Stimulated activated CD4-positive, alpha-beta T cell treated with anti-CD3 and anti-CD28 coated beads, Interleukin-12 subunit alpha, Interleukin-12 subunit beta, amount 100 ng/mL, for 24 hours (primary cell): ENCODE data around the gene NARS2.
A peak's percentile ranks its signal among the peaks of the same experiment; 100 is the strongest.

ENCODE experiments used
- DNase-seq, 2 experiments: peaks; one replicate each; pipeline ENCODE4 v3.0.0-alpha.2; 2020; ENCODE audit warnings: low read depth in 2 of 2

NARS2 gene

DNA sequence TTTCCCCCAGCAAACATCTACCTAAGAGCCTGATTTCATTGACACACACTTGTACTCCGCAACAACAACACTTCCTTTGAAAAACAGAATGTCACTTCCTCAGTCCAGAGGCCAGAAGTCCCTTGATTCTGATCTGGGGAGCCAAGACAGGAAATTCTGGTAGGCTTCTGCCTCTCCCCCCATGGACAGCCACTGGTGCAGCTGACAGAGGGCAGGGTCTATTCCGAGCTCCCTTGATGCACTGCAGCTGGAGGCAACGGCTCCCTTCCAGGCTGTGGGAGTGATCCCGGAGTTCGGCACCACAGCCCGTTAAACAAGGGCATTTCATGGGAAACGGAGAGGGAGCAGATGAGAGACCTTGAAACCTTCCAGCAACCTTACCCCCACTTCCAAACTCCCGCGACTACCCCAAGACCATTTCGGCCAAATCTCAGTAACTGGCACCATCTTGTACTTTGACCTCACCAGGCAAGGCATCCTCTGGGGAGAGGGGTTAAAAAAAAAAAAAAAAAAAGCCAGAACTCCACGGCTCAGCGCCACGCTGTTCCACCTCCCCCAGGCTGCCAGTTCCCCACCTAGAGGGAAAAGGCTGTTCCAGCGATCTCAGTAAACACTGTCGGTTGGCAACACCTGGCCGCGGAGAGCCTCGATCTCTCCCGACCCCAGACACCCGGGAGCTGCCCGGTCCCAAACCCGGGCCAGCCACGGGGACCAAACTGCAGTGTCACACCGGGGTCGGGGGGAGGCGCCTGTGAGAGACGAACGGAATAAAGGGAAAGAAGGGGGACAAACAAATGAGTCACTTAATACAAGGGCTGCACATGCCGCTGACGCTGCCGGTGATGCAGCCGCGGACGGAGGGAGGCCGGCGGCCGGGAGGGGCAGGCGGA, 158.1 kb downstream of the NARS2 start:
- DNase-seq = peak; percentile 43 to 68

DNA sequence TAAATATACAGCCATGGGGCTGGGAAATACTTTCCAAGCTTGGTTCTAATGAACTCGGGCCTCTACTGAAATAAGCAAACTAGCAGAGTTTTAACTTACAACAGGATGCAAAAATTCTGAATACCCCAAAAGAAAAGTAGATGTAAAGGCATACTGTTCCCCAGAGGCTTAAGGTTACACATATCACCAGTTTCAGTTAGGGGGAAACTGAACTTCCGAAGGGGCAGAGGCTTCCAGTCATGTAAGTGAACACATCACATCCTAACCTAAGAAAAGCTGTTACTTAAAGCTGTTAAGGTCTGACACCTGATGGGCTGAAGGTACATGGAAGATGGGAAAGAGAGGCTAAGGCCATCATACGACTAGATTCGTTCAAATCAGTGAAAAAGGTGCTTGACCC, 159.3 kb downstream of the NARS2 start:
- no peak for DNase-seq

DNA sequence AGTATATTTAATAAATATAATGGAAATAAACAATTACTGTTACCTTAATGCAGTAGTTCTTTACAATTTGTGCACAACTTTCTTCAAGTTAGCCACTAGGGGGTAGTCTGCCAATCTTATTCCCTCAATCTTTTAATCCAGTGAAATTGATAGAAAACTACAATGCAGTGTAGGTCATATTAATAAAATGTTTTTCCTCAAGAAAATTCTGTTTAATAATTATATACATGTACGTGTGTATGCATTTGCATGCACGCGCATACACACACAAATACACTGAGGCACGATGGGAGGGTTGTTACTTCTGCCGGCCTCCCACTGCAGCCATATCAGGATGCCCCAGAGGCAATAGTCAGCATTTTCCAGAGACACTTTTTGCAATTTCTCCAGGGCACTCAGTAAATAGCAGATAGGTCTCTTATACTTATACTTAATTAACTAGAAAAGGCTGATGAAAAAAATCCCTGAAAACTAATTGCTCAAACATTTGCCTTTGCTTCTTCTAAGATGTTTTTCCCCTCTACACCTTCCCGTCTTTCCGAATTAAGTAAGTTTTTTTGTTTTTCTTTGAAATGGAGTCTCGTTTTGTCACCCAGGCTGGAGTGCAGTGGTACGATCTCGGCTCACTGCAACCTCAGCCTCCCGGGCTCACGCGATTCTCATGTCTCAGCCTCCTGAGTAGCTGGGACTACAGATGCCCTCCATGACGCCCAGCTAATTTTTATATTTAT, 160.2 kb downstream of the NARS2 start:
- no peak for DNase-seq

DNA sequence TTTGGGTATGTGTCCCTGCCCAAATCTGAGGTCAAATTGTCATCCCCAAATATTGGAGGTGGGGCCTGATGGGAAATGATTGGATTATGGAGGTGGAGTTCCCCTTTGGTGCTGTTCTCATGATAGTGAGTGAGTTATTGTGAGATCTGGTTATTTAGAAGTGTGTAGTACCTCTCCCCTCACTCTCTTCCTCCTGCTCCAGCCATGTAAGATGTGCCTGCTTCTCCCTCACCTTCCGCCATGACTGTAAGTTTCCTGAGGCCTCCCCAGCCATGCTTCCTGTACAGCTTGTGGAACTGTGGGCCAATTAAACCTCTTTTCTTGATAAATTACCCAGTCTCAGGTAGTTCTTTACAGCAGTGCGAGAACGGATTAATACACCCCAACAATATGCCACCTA, 166.0 kb downstream of the NARS2 start:
- DNase-seq = no peak

DNA sequence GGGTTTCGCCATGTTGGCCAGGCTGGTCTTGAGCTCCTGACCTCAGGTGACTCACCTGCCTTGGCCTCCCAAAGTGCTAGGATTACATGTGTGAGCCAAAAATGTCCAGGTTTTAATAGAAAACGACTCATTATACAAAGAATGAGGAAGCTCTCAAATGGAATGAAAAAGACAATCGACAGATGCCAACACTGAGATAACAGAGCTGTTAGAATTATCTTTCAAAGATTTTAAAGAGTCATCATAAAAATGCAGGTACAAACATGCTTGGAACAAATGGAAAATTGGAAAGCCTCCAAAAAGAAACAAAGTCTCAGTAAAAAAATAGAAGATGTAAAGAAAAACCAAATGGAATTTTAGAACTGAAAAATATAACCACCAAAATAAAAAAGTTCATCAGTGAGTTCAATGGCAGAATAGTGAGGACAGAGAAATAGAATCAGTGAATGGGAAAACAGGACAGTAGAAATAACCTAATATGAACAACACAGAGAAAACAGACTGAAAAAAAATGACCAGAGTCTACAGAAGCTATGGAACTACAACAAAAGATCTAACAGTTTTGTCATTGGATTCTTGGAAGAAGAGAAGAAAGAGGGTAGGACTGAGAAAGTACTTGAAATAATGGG, 168.0 kb downstream of the NARS2 start:
- no peak for DNase-seq

DNA sequence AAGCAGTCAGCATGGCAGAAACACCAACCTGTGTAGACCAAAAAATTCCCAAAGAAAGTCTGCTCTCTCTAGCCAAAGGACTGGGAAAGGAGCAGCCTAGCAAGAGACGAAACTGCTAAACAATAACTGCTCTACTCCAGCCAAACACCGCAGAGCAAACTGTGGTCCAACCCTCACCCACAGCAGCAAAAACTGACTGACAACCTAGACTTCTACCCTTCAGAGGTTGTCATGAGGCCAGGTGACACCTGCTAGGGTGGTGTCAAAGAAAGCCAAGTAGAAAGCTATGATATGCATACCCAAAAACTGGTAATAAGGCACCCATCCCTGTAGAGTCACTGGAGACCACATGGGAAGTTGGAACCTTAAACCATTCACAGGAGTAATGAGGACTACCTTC, 168.9 kb downstream of the NARS2 start:
- no peak for DNase-seq

DNA sequence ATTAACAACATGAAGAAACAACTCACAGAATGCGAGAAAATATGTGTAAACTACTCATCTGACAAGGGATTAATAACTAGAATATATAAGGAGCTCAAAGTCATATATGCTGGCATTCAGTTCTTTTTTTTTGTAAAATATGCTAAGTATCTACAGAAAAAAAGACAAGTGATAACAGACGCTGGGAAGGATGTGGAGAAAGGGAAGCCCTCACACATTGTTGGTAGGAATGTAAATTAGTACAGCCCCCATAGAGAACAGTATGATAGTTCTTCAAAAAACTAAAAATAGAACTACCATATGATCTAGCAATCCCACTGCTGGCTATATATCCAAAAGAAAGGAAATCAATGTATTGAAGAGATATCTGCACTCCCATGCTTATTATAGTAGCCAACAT, 170.9 kb downstream of the NARS2 start:
- no peak for DNase-seq

DNA sequence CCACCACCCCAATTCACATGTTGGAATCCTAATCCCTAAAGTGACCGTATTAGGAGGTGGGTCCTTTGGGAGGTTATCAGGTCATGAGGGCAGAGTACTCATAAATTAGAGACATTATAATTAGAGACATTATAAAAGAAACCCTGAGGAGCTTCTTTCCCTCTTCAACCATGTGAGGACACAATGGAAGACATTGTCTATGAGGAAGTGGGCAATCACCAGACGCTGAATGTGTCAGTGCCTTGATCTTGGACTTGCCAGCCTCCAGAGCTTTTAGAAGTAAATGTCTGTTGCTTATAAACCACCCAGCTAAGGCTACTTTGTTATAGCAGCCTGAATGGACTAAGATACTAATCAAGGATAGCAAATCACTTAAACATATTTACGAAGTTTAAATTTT, 171.8 kb downstream of the NARS2 start:
- no peak for DNase-seq

DNA sequence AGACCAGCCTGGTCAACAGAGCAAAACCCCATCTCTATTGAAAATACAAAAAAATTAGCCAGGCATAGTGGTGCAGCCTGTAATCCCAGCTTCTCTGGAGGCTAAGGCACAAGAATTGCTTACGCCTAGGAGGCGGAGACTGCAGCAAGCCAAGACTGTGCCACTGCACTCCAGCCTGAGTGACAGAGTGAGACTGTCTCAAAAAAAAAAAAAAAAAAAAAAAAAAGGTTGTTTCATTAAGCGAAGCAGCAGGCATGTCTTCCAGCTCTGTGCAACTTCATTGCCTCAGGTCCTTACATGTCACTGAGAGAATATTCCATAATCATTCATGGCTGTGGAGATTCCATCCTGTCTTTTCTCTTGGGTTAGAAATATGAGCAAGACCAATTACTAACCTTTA, 174.0 kb downstream of the NARS2 start:
- DNase-seq = no peak

DNA sequence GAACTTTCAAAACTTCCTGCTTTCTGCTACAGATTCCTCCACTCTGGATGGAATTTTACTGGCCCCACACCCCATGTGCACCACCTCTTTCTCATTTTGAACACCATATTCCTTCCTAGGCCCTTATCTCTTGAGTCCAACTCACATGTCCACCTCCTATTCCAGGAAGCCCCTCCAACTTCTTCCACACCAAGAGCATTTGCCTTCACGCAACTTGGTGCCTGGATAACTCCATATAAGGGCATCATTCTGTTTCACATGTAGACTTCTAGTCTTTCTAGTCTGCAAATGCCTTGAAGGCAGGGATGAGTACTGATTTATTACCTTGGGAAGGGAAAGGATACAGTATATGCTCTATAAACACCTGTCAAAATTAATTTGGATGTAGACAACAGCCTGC, 174.5 kb downstream of the NARS2 start:
- no peak for DNase-seq

DNA sequence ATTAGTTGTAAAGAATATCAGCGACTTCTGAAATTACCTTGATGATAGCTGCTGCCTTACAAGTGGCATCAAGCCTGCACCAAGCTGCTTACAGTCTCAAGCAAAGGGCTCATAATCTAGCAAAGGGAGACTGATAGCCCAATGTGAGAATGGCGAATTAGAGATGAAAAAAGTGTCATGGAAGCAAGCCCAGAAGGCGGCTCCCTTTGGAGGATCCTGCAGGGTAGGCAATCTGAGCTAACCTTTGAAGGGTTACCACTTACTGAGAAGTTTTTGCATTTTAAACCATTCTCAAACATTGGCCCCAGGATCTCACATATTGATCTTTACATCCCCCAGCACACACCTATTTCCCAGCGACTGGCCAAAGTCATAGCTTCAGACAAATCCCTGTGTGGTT, 175.5 kb downstream of the NARS2 start:
- DNase-seq = no peak

DNA sequence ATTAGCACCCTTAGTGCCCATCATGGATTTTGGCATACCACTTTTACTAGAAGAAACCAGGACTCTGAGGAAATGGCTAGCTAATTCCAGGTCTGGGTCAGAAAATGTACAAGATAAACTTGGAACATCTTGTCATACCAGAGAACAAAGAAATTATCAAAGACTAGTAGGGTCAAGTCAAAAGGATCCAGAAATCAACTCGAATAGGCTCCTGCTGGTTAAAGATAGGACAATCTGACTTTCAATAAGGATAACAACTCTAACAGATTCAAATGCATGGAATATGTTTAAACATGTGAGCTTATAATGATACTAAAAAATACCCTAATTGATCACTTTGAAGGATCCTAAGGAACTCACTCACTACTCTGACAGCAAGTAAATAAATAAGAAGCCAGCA, 175.9 kb downstream of the NARS2 start:
- no peak for DNase-seq

DNA sequence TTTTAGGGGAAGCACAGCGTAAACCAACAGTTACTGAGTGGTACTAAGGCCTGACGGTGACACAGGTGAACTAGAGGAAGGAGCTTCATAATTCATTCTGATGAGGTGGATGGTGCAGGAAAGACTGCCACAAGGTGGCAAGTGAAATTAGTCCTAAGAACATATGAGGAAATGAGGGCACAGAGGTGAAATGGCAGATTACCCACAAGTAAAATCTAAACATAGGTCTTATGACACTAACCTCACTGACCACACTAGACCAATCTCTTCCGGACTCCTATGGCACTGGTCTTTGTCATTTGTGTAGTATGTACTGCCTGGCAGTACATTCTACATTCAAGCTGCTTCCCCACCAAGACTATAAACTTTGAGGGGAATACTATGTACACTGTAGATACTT, 177.3 kb downstream of the NARS2 start:
- DNase-seq = no peak

DNA sequence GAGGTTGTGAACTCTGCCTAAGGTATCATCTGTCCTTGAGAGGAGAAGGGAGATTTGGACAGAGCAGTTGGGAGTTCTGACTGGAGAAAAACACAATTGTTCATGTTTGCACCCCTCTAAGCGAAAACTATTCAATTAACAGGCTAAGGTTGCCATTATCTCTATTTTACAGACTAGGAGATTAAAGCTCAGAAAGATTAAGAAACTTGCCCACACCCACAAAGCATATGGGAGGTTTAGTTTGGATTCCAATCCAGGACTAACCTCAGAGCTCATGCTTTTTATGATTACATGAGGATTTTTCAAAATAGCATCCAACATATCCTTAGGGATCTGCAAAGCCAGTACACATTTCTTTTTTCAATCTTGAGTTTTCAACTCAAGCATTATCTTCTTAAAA, 179.1 kb downstream of the NARS2 start:
- DNase-seq = no peak

DNA sequence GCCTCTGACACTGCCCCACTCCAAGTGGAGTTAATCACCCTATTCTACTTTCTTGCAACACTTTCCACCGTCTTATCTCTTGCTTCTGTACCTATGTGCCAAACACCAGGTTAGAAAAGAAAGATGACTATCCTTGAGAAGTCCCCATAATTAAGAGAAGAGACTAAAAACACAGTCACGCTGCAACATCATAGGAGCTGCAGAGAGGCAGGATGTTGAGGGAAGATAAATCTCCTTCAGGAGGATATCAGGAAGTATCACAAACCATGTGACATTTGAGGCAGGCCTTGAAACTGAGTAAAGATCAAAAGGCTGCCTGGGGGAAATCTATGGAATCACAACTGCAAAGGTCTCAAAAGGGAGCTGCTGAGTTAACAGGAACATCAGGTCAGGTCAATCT, 181.8 kb downstream of the NARS2 start:
- DNase-seq = no peak

DNA sequence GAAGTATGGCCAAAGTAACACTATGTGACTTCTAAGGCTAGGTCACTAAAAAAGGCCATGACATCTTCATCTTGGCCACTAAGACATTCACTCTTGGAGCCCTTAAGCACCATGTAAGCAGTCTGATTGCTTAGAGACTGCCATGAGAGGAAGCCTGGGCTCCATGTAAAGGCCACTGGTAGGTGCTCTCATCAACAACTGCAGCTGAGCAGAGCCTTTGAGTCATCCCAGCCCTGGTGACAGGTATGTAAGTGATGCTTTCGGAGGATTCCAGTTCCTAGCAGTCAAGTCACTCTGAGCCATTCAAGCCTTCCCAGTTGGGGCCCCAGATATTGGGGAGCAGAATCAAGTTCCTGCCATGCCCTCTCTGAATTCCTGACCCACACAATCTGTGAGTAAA, 183.2 kb downstream of the NARS2 start:
- no peak for DNase-seq

DNA sequence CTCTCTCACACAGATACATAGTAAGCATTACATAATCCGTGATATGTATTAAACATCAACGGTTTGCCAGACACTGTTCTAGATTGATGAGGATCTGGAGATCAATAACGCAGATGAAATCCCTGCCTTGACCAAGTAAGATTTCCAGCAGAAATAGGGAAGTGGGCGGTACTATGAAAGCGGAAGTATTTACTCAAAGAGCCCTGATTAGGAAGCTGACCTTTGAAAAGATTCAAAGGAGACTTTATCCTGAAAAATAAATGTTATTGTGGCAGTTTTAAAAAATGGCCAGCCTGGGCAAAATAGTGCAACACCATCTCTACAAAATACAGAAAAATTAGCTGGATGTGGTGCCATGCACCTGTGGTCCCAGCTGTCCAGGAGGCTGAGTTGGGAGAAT, 183.9 kb downstream of the NARS2 start:
- DNase-seq = no peak

DNA sequence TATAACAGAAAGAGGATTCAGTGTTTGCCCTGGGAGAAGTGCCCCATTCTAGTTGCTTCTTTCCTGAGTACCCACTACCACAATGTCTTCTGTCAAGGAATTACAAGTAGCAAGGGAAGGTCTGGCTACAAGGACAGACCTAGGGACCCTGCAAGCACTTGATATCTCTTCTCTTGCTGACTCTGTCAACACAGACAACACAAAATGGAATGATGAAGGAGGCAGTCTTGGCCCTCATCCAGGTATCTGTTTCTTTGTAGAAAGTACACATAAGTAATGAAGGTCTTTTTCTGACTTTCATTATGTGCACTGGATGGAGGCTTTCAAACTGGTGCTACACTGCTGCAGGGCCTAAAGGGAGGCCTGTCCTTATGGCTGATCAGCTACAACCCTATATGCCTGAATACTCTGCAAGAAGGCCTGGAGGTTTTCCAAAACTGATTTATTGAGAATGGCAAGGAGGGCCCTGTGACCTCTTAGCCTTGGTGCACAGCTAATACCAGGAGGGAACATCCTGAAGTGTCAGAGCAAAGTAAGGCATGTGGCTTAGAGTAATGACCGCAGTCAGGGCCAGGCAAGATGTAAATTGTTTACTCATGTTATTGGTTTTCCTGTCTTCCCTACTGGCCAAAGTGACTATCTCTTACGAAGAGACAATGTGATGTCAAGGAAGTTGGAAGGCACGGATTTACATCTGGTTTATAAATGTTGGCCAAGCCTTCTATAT, 188.3 kb downstream of the NARS2 start:
- no peak for DNase-seq
